Testis (tissue), 3 donors: ENCODE measurements around the gene CEP295NL. TPM values are rescaled to one million over a fixed set of nuclear protein-coding genes. Genes with fewer than 3 reads are reported as not detected.
"Not testable (repeated sequence)": the region's sequence is repeated elsewhere in the genome, so short reads cannot be mapped to it uniquely, and the experiment has no call there.

Experiments
- DNase-seq: peaks from one replicate; pipeline ENCODE4 v3.0.0-alpha.2; 2019
- H3K27ac ChIP-seq, 2 donors: fragments of 200-600 bp; sonication (generic); one replicate each; pipeline ENCODE4 v1.5.1; 2019
- H3K27me3 ChIP-seq: fragments of 200-600 bp; sonication (generic); one replicate; pipeline ENCODE4 v1.5.1; 2019
- H3K36me3 ChIP-seq: fragments of 200-600 bp; sonication (generic); one replicate; pipeline ENCODE4 v1.5.1; 2017; ENCODE audit warnings: low read depth; ENCODE audit errors: missing control alignments
- H3K4me1 ChIP-seq: fragments of 200-600 bp; sonication (generic); one replicate; pipeline ENCODE4 v1.5.1; 2019
- H3K4me3 ChIP-seq, 2 donors: fragments of 200-600 bp; sonication (generic); one replicate each; pipeline ENCODE4 v1.5.1; 2017 to 2019
- H3K9me3 ChIP-seq: fragments of 200-600 bp; sonication (generic); one replicate; pipeline ENCODE4 v1.5.1; 2017
- CTCF ChIP-seq, 3 experiments: fragments of 450-650 bp in 2 of 3; fragments of 200-600 bp in 1 of 3; sonication (generic) in 1 of 3; IDR thresholded peaks; one replicate each; pipeline ENCODE4 v1.5.1; 2016 to 2019; ENCODE audit warnings: antibody characterized with exemption in 3 of 3, mild to moderate bottlenecking in 2 of 3, moderate library complexity in 1 of 3
- POLR2A ChIP-seq: fragments of 450-650 bp; IDR thresholded peaks from one replicate; pipeline ENCODE4 v1.6.1; 2017; ENCODE audit warnings: antibody characterized with exemption, mild to moderate bottlenecking, moderate library complexity
- WGBS, 2 donors: methylation state at CpG; one replicate each; pipeline ENCODE4 v1.1.5; 2018; 5-methylcytosine and 5-hydroxymethylcytosine counted together
- intact Hi-C: fragments of 100-400 bp; cut with DNase I; formaldehyde crosslinking; loops from one replicate; pipeline ENCODE4 v1.15.1; 2023; ENCODE audit warnings: low total_unique reads
- polyA plus RNA-seq: library from polyadenylated mRNA; stranded (reverse); fragments of 350-450 nt; fragmentation: Illumina TruSeq; extraction: RNeasy Lipid Tissue Mini Kit (QIAGEN cat#74804); gene quantifications from one replicate; pipeline ENCODE4 v1.2.3, GENCODE V29; 2014; ENCODE audit warnings: low read depth, low replicate concordance; ENCODE audit not compliant: insufficient read depth
- total RNA-seq, 2 donors: library from RNA; depleted of rRNA; stranded (reverse); fragments of >200 nt; gene quantifications; one replicate each; pipeline ENCODE4 v1.2.3, GENCODE V29; 2016

The CEP295NL gene
- total and polyA plus RNA-seq, 3 donors from 2014 or later: 32.3 to 100 (median 77.1) TPM

GRCh38 chr17:78892936-78893379 is 10.0 kb downstream of the CEP295NL start:
- Histone ChIP-seq H3K27me3 (no peaks in the 10 kb centered on the region), H3K4me1 (peaks cover 69% of the 10 kb centered on the region), H3K36me3 (no peaks in the 10 kb centered on the region), H3K27ac (peak overlapping the region in 1 of 2 donors; percentile 9), H3K9me3 (no peaks in the 10 kb centered on the region), H3K4me3 (no peak overlapping the region)
- intact Hi-C loops: no loop called here
- WGBS, 2 donors: 49 to 51% methylated on average over 6 of the region's 6 CpGs
- no peak for DNase-seq
- TF ChIP-seq POLR2A (no peak), CTCF (IDR thresholded peaks at IDR 0.05) (no peak)

- Histone ChIP-seq H3K27ac (peak overlapping the region in 1 of 2 donors; percentile 9), H3K9me3 (no peaks in the 10 kb centered on the region), H3K27me3 (no peaks in the 10 kb centered on the region), H3K4me1 (peaks cover 65% of the 10 kb centered on the region), H3K36me3 (no peaks in the 10 kb centered on the region), H3K4me3 (no peak overlapping the region)
- TF ChIP-seq CTCF (IDR thresholded peaks at IDR 0.05) (no peak), POLR2A (no peak)
- no peak for DNase-seq
- WGBS, 2 donors: 24 to 55% methylated on average over 5 of the region's 5 CpGs
- intact Hi-C loops: no loop called here
Observed at GRCh38 chr17:78892520-78892919, 10.5 kb downstream of the CEP295NL start.

GRCh38 chr17:78892062-78892456 is 10.9 kb downstream of the CEP295NL start:
- H3K4me3 ChIP-seq: no peak overlapping the region
- H3K27ac ChIP-seq: peak overlapping the region; percentile 9 to 53
- no peak for TF ChIP-seq POLR2A
- no peak for TF ChIP-seq CTCF (IDR thresholded peaks at IDR 0.05)
- H3K4me1 ChIP-seq: peaks cover 63% of the 10 kb centered on the region
- H3K36me3 ChIP-seq: no peaks in the 10 kb centered on the region
- DNase-seq: no peak
- WGBS, 2 donors: 47 to 48% methylated on average over 13 to 14 of the region's 14 CpGs
- intact Hi-C loops: no loop called here
- H3K27me3 ChIP-seq: no peaks in the 10 kb centered on the region
- no peaks in the 10 kb centered on the region for H3K9me3 ChIP-seq

GRCh38 chr17:78891406-78892061 is 11.5 kb downstream of the CEP295NL start:
- H3K4me1 ChIP-seq: peaks cover 57% of the 10 kb centered on the region
- TF ChIP-seq CTCF (IDR thresholded peaks at IDR 0.05) (no peak), POLR2A (no peak)

GRCh38 chr17:78890498-78890897 is 12.5 kb downstream of the CEP295NL start:
- H3K4me1 ChIP-seq: peaks cover 53% of the 10 kb centered on the region
- no peaks in the 10 kb centered on the region for H3K36me3 ChIP-seq
- intact Hi-C loops: no loop called here
- WGBS, 2 donors: 83 to 85% methylated on average over 16 of the region's 16 CpGs
- H3K9me3 ChIP-seq: no peaks in the 10 kb centered on the region
- H3K27ac ChIP-seq: peak overlapping the region in 1 of 2 donors; percentile 9
- H3K4me3 ChIP-seq: no peak overlapping the region
- peak; percentile 57 for DNase-seq
- H3K27me3 ChIP-seq: no peaks in the 10 kb centered on the region
- TF ChIP-seq POLR2A (no peak), CTCF (IDR thresholded peaks at IDR 0.05) (no peak)

More at GRCh38 chr17:78891406-78892061, 11.5 kb downstream of the CEP295NL start:
- H3K9me3 ChIP-seq: no peaks in the 10 kb centered on the region
- H3K27ac ChIP-seq: peak overlapping the region; percentile 9 to 53
- no peaks in the 10 kb centered on the region for H3K27me3 ChIP-seq
- intact Hi-C loops: no loop called here
- no peak overlapping the region for H3K4me3 ChIP-seq
- 46 to 62% methylated on average over 21 of the region's 21 CpGs for WGBS, 2 donors
- DNase-seq: no peak
- no peaks in the 10 kb centered on the region for H3K36me3 ChIP-seq

DNA sequence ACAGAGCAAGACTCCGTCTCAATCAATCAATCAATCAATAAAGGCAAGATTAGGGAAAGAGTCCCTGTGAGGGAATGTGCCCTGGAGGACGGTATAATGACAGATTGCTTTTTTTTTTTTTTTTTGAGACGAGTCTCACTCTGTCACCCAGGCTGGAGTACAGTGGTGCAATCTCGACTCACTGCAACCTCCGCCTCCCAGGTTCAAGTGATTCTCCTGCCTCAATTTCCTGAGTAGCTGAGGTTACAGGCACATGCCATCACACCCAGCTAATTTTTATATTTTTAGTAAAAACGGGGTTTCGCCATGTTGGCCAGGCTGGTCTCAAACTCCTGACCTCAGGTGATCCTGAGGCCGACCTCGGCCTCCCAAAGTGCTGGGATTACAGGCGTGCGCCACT is 12.9 kb downstream of the CEP295NL start:
- H3K27me3 ChIP-seq, DNase-seq, H3K36me3 ChIP-seq, H3K4me3 ChIP-seq, intact Hi-C loops, H3K9me3 ChIP-seq: not testable (repeated sequence)
- 88 to 89% methylated on average over 10 to 11 of the region's 11 CpGs for WGBS, 2 donors
- Histone ChIP-seq H3K27ac (peak overlapping the region in 1 of 2 donors; percentile 9), H3K4me1 (peaks cover 53% of the 10 kb centered on the region)
